Esophagus squamous epithelium (tissue), 4 donors: Measurements from ENCODE around the gene SORCS1.

Source experiments
- CTCF ChIP-seq, 6 experiments: fragments of 450-650 bp in 4 of 6; fragments of 200-600 bp in 2 of 6; sonication (generic) in 2 of 6; IDR thresholded peaks; one replicate each; pipeline ENCODE4 v1.5.1; 2016 to 2019; ENCODE audit warnings: antibody characterized with exemption in 6 of 6, mild to moderate bottlenecking in 4 of 6, moderate library complexity in 4 of 6
- POLR2A ChIP-seq, 4 donors: fragments of 450-650 bp; IDR thresholded peaks; one replicate each; pipeline ENCODE4 v1.6.1; 2017; ENCODE audit warnings: antibody characterized with exemption in 4 of 4, mild to moderate bottlenecking in 4 of 4, moderate library complexity in 3 of 4

- TF ChIP-seq CTCF (IDR thresholded peaks at IDR 0.05) (no peak), POLR2A (IDR thresholded peaks at IDR 0.05) (no peak)
Measured at GRCh38 chr10:106542461-106542860, 622.0 kb downstream of the SORCS1 start.
